ENCODE data around the gene KCNJ10.

Gene KCNJ10

GRCh38 chr1:160095382-160096105 is 25.6 kb upstream of the KCNJ10 start:
- Mint-ChIP-seq H3K27me3 (no peaks in the 10 kb centered on the region), H3K27ac (peak overlapping the region; percentile 21), H3K9me3 (no peaks in the 10 kb centered on the region), H3K4me1 (peaks cover 44% of the 10 kb centered on the region), H3K36me3 (peaks cover 27% of the 10 kb centered on the region), H3K4me3 (no peak overlapping the region)
- no peak for DNase-seq
- CTCF ChIA-PET: interaction anchor here (1.8 to 4.8 kb wide), 4 partner anchors 10 to 50 kb away, joined by 9 to 60 read pairs (median 17); partner anchors contain the start of gene KCNJ9

- DNase-seq: no peak
- CTCF ChIA-PET: interaction anchor here (2.4 to 4.8 kb wide), 3 partner anchors 9 to 49 kb away, joined by 9 to 60 read pairs (median 23); no protein-coding TSS in a partner anchor
- peaks cover 27% of the 10 kb centered on the region for H3K36me3 Mint-ChIP-seq
- H3K27me3 Mint-ChIP-seq: no peaks in the 10 kb centered on the region
- peaks cover 38% of the 10 kb centered on the region for H3K4me1 Mint-ChIP-seq
- no peaks in the 10 kb centered on the region for H3K9me3 Mint-ChIP-seq
- no peak overlapping the region for H3K27ac Mint-ChIP-seq
- no peak overlapping the region for H3K4me3 Mint-ChIP-seq
Observed at GRCh38 chr1:160094806-160095205, 24.8 kb upstream of the KCNJ10 start.

GRCh38 chr1:160094291-160094625 is 24.3 kb upstream of the KCNJ10 start:
- H3K4me1 Mint-ChIP-seq: peaks cover 33% of the 10 kb centered on the region
- peaks cover 27% of the 10 kb centered on the region for H3K36me3 Mint-ChIP-seq
- no peak for DNase-seq
- CTCF ChIA-PET: interaction anchor here (0.9 to 1.5 kb wide), 2 partner anchors 9 to 48 kb away, joined by 5 read pairs; no protein-coding TSS in a partner anchor
- H3K27ac Mint-ChIP-seq: peak overlapping the region; percentile 33
- no peaks in the 10 kb centered on the region for H3K27me3 Mint-ChIP-seq
- no peaks in the 10 kb centered on the region for H3K9me3 Mint-ChIP-seq
- no peak overlapping the region for H3K4me3 Mint-ChIP-seq

- H3K27me3 Mint-ChIP-seq: no peaks in the 10 kb centered on the region
- peaks cover 29% of the 10 kb centered on the region for H3K36me3 Mint-ChIP-seq
- CTCF ChIA-PET: interaction anchor here (0.9 to 1.5 kb wide), 2 partner anchors 9 to 47 kb away, joined by 5 read pairs; no protein-coding TSS in a partner anchor
- H3K9me3 Mint-ChIP-seq: no peaks in the 10 kb centered on the region
- peaks cover 29% of the 10 kb centered on the region for H3K4me1 Mint-ChIP-seq
- peak overlapping the region; percentile 33 for H3K27ac Mint-ChIP-seq
- H3K4me3 Mint-ChIP-seq: no peak overlapping the region
- no peak for DNase-seq
Observed at GRCh38 chr1:160093624-160094290, 23.8 kb upstream of the KCNJ10 start.

GRCh38 chr1:160093069-160093395 is 23.1 kb upstream of the KCNJ10 start:
- H3K4me1 Mint-ChIP-seq: peaks cover 29% of the 10 kb centered on the region
- H3K27ac Mint-ChIP-seq: no peak overlapping the region
- CTCF ChIA-PET: interaction anchor here (0.9 to 1.5 kb wide), 2 partner anchors 8 to 46 kb away, joined by 5 read pairs; no protein-coding TSS in a partner anchor
- no peak overlapping the region for H3K4me3 Mint-ChIP-seq
- H3K36me3 Mint-ChIP-seq: peaks cover 29% of the 10 kb centered on the region
- no peaks in the 10 kb centered on the region for H3K27me3 Mint-ChIP-seq
- DNase-seq: no peak
- no peaks in the 10 kb centered on the region for H3K9me3 Mint-ChIP-seq

- CTCF ChIA-PET: interaction anchor here (1.4 kb wide), 1 partner anchor 16 kb away, joined by 3 read pairs; no protein-coding TSS in a partner anchor
- H3K9me3 Mint-ChIP-seq: no peaks in the 10 kb centered on the region
- H3K4me3 Mint-ChIP-seq: no peak overlapping the region
- H3K36me3 Mint-ChIP-seq: peaks cover 26% of the 10 kb centered on the region
- DNase-seq: no peak
- no peaks in the 10 kb centered on the region for H3K27me3 Mint-ChIP-seq
- peaks cover 28% of the 10 kb centered on the region for H3K4me1 Mint-ChIP-seq
- no peak overlapping the region for H3K27ac Mint-ChIP-seq
Observed at GRCh38 chr1:160092366-160093068, 22.6 kb upstream of the KCNJ10 start.

GRCh38 chr1:160091666-160092223 is 21.8 kb upstream of the KCNJ10 start:
- H3K4me1 Mint-ChIP-seq: peaks cover 20% of the 10 kb centered on the region
- peak overlapping the region; percentile 53 for H3K27ac Mint-ChIP-seq
- no peaks in the 10 kb centered on the region for H3K9me3 Mint-ChIP-seq
- H3K27me3 Mint-ChIP-seq: no peaks in the 10 kb centered on the region
- H3K36me3 Mint-ChIP-seq: peaks cover 25% of the 10 kb centered on the region
- H3K4me3 Mint-ChIP-seq: no peak overlapping the region
- CTCF ChIA-PET: interaction anchor here (1.4 to 1.5 kb wide), 2 partner anchors 13 to 16 kb away, joined by 3 to 5 read pairs; no protein-coding TSS in a partner anchor
- DNase-seq: no peak

DNA sequence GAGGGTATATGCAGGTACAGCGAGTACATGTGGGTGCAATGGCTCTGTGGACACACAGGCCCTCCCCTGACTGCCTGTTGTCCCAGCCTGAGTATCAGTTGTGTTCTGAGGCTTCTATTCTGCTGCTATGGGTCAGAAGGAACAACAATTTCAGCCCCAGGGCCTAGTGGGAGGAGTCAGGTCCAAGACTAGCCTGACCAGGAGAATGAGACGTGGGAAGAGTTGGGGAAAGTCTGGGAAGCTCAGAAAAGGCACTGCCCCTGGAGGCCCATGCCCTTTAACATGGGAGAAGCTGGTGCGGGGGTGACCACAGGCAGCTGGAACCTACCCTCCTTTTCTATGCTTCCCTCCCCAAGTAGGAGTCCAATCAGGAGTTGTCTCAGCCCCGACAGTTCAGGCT is 20.8 kb upstream of the KCNJ10 start:
- Mint-ChIP-seq H3K4me3 (no peak overlapping the region), H3K4me1 (peaks cover 10% of the 10 kb centered on the region), H3K27ac (peak overlapping the region; percentile 34), H3K9me3 (no peaks in the 10 kb centered on the region), H3K27me3 (no peaks in the 10 kb centered on the region), H3K36me3 (peaks cover 25% of the 10 kb centered on the region)
- no peak for DNase-seq
- CTCF ChIA-PET: interaction anchor here (0.7 to 1.5 kb wide), 4 partner anchors 12 to 201 kb away, joined by 3 to 5 read pairs (median 3); no protein-coding TSS in a partner anchor

DNA sequence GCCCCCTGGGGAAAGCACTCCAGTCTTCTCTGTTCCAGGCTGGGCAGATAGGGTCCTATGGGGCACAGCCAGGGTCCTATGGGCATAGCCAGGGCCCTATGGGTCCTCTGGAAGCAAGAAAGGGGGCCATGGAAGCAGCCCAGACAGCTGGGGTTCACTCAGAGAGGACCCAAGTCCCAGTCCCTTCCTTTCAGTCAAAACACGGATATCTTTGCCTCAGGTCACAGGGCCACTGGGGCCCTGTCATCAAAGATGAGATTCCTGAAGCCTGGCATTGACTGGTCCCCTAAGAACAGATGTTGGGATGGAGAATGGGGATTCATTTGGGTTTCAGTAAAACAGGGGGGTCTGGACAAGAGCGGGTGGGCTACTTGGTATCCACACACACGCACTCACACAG is 19.9 kb upstream of the KCNJ10 start:
- no peak overlapping the region for H3K27ac Mint-ChIP-seq
- no peaks in the 10 kb centered on the region for H3K9me3 Mint-ChIP-seq
- H3K4me3 Mint-ChIP-seq: no peak overlapping the region
- peaks cover 13% of the 10 kb centered on the region for H3K4me1 Mint-ChIP-seq
- CTCF ChIA-PET: interaction anchor here (0.9 to 3.5 kb wide), 3 partner anchors 8 to 202 kb away, joined by 3 to 28 read pairs (median 3); partner anchors contain the start of gene KCNJ9
- H3K36me3 Mint-ChIP-seq: peaks cover 26% of the 10 kb centered on the region
- H3K27me3 Mint-ChIP-seq: no peaks in the 10 kb centered on the region
- no peak for DNase-seq

- CTCF ChIA-PET: interaction anchor here (0.6 to 13.8 kb wide), 13 partner anchors 8 to 971 kb away, joined by 3 to 210 read pairs (median 15); partner anchors contain the start of genes IGSF8 and KCNJ10
- Mint-ChIP-seq H3K4me1 (peaks cover 12% of the 10 kb centered on the region), H3K27me3 (peaks cover 19% of the 10 kb centered on the region), H3K36me3 (peaks cover 16% of the 10 kb centered on the region), H3K4me3 (no peak overlapping the region), H3K9me3 (no peaks in the 10 kb centered on the region), H3K27ac (no peak overlapping the region)
- no peak for DNase-seq
Observed at GRCh38 chr1:160087118-160087662, 17.2 kb upstream of the KCNJ10 start.

GRCh38 chr1:160086456-160086892 is 16.5 kb upstream of the KCNJ10 start:
- Mint-ChIP-seq H3K27ac (no peak overlapping the region), H3K36me3 (peaks cover 11% of the 10 kb centered on the region), H3K9me3 (no peaks in the 10 kb centered on the region), H3K4me1 (peaks cover 12% of the 10 kb centered on the region), H3K27me3 (peaks cover 26% of the 10 kb centered on the region), H3K4me3 (no peak overlapping the region)
- CTCF ChIA-PET: interaction anchor here (0.6 to 13.8 kb wide), 15 partner anchors 7 to 972 kb away, joined by 3 to 210 read pairs (median 8); partner anchors contain the start of genes IGSF8 and KCNJ10
- DNase-seq: no peak

GRCh38 chr1:160085686-160086455 is 15.9 kb upstream of the KCNJ10 start:
- peaks cover 12% of the 10 kb centered on the region for H3K4me1 Mint-ChIP-seq
- no peak overlapping the region for H3K27ac Mint-ChIP-seq
- H3K9me3 Mint-ChIP-seq: no peaks in the 10 kb centered on the region
- no peak overlapping the region for H3K4me3 Mint-ChIP-seq
- H3K36me3 Mint-ChIP-seq: peaks cover 9% of the 10 kb centered on the region
- DNase-seq: peak; percentile 85
- CTCF ChIA-PET: interaction anchor here (0.6 to 13.8 kb wide), 37 partner anchors 8 to 1641 kb away, joined by 3 to 210 read pairs (median 4); partner anchors contain the start of genes CASQ1, IGSF8, KCNJ10 and PIGM
- H3K27me3 Mint-ChIP-seq: peaks cover 32% of the 10 kb centered on the region
